IMR-90 (cell line): ENCODE measurements around the gene CFAP73. TPM values are rescaled to one million over a fixed set of nuclear protein-coding genes. Genes with fewer than 3 reads are reported as not detected.

Experiments
- ATAC-seq: fragments of 200-7000 bp; cut with Tn5 transposase; 2 replicates; pipeline ENCODE4 v1.9.1; 2020; ENCODE audit warnings: low read depth, mild to moderate bottlenecking, moderate library complexity
- BruUV-seq: library from RNA; stranded (reverse); fragments of 400-500 nt; replicated peaks from 2 replicates; lab custom pipeline; 2021; lab: Mats Ljungman, UMichigan
- CTCF ChIA-PET: fragments of 300-600 bp; formaldehyde crosslinking; extraction: SDS; loops from one replicate; lab custom pipeline; 2021; ENCODE audit warnings: antibody characterized with exemption; lab: Yijun Ruan, JAX
- POLR2A ChIA-PET: fragments of 300-600 bp; sonication (Branson Sonifier 250); formaldehyde crosslinking; loops from one replicate; lab custom pipeline; 2022; ENCODE audit warnings: antibody characterized with exemption; ENCODE audit not compliant: unreplicated experiment; lab: Charles Lee
- DNase-seq: peaks from one replicate; pipeline ENCODE4 v3.0.0; 2013
- H2AFZ ChIP-seq: replicated peaks from 2 replicates; pipeline ENCODE3; 2013; ENCODE audit warnings: low read length, mild to moderate bottlenecking; ENCODE audit not compliant: poor library complexity
- H2AK5ac ChIP-seq: 2 replicates; pipeline ENCODE4 v1.6.1; 2013; ENCODE audit warnings: low read depth, low read length, inconsistent platforms
- H2AK9ac ChIP-seq: replicated peaks from 2 replicates; pipeline ENCODE3; 2013; ENCODE audit warnings: mild to moderate bottlenecking, low read depth, low read length, moderate library complexity; ENCODE audit not compliant: poor library complexity
- H2BK120ac ChIP-seq: 2 replicates; pipeline ENCODE4 v1.6.1; 2013; ENCODE audit warnings: low read depth, low read length, inconsistent platforms
- H2BK15ac ChIP-seq: 3 replicates; pipeline ENCODE4 v1.6.1; 2013; ENCODE audit warnings: low read depth, low read length, inconsistent platforms
- H2BK20ac ChIP-seq: 2 replicates; pipeline ENCODE4 v1.6.1; 2013; ENCODE audit warnings: low read depth, mild to moderate bottlenecking, inconsistent platforms, low read length, moderate library complexity
- H2BK5ac ChIP-seq: 2 replicates; pipeline ENCODE4 v1.6.1; 2013; ENCODE audit warnings: mild to moderate bottlenecking, low read depth, low read length, inconsistent platforms; ENCODE audit not compliant: poor library complexity, severe bottlenecking
- H3K14ac ChIP-seq: replicated peaks from 2 replicates; pipeline ENCODE4 v1.6.1; 2013; ENCODE audit warnings: low read depth, low read length, inconsistent platforms
- H3K18ac ChIP-seq: 2 replicates; pipeline ENCODE4 v1.6.1; 2013; ENCODE audit warnings: low read depth, low read length, control low read depth
- H3K23ac ChIP-seq: 2 replicates; pipeline ENCODE4 v1.6.1; 2013; ENCODE audit warnings: low read depth, low read length, inconsistent platforms
- H3K27ac ChIP-seq: 2 replicates; pipeline ENCODE4 v1.5.1; 2013; ENCODE audit warnings: mild to moderate bottlenecking, control low read depth, low read length; ENCODE audit not compliant: insufficient read depth
- H3K27me3 ChIP-seq: 2 replicates; pipeline ENCODE4 v1.6.1; 2013; ENCODE audit warnings: low read length; ENCODE audit not compliant: control insufficient read depth, insufficient read depth
- H3K36me3 ChIP-seq: 2 replicates; pipeline ENCODE4 v1.6.1; 2013; ENCODE audit warnings: low read length, mixed read lengths; ENCODE audit not compliant: control insufficient read depth, insufficient read depth
- H3K4ac ChIP-seq: 2 replicates; pipeline ENCODE4 v1.6.1; 2013; ENCODE audit warnings: low read depth, low read length, inconsistent platforms
- H3K4me1 ChIP-seq: 2 replicates; pipeline ENCODE4 v1.6.1; 2013; ENCODE audit warnings: low read length, mixed read lengths; ENCODE audit not compliant: control insufficient read depth, insufficient read depth
- H3K4me2 ChIP-seq: 2 replicates; pipeline ENCODE4 v1.6.1; 2013; ENCODE audit warnings: low read depth, mild to moderate bottlenecking, control low read depth, low read length, moderate library complexity
- H3K4me3 ChIP-seq: 2 replicates; pipeline ENCODE4 v1.5.1; 2013; ENCODE audit warnings: low read depth, mild to moderate bottlenecking, control low read depth, low read length, moderate library complexity; ENCODE audit not compliant: insufficient read depth
- H3K56ac ChIP-seq: 2 replicates; pipeline ENCODE4 v1.6.1; 2013; ENCODE audit warnings: low read length, inconsistent platforms; ENCODE audit not compliant: insufficient read depth; ENCODE audit errors: extremely low read depth
- H3K79me1 ChIP-seq, 2 experiments: 2 replicates each; pipeline ENCODE4 v1.6.1; 2013; ENCODE audit warnings: low read length in 2 of 2, inconsistent platforms in 1 of 2, low read depth in 1 of 2
- H3K9ac ChIP-seq: 2 replicates; pipeline ENCODE4 v1.6.1; 2013; ENCODE audit warnings: low read depth, low read length, control low read depth
- H3K9me1 ChIP-seq: 2 replicates; pipeline ENCODE4 v1.6.1; 2013; ENCODE audit warnings: low read length, inconsistent platforms; ENCODE audit not compliant: insufficient read depth
- H3K9me3 ChIP-seq: 2 replicates; pipeline ENCODE4 v1.6.1; 2013; ENCODE audit warnings: low read length; ENCODE audit not compliant: control insufficient read depth, insufficient read depth
- H4K20me1 ChIP-seq: 2 replicates; pipeline ENCODE4 v1.6.1; 2013; ENCODE audit warnings: low read length, inconsistent platforms; ENCODE audit not compliant: insufficient read depth
- H4K5ac ChIP-seq: 2 replicates; pipeline ENCODE4 v1.6.1; 2013; ENCODE audit warnings: mild to moderate bottlenecking, low read depth, low read length, control low read depth
- H4K8ac ChIP-seq, 2 experiments: 2 replicates each; pipeline ENCODE4 v1.6.1; 2013; ENCODE audit warnings: low read depth in 2 of 2, low read length in 2 of 2, control low read depth in 1 of 2, inconsistent platforms in 1 of 2
- H4K91ac ChIP-seq: 2 replicates; pipeline ENCODE4 v1.6.1; 2013; ENCODE audit warnings: low read depth, low read length, inconsistent platforms; ENCODE audit not compliant: insufficient read depth
- BHLHE40 ChIP-seq: fragments of 150-350 bp; IDR thresholded peaks from 2 replicates; pipeline ENCODE4 v1.6.1; 2016; ENCODE audit warnings: mild to moderate bottlenecking, low read depth, low read length
- CHD1 ChIP-seq: IDR thresholded peaks from 2 replicates; pipeline ENCODE4 v1.6.1; 2012; ENCODE audit warnings: low read depth, low read length, improper control_type of control experiment
- MXI1 ChIP-seq: IDR thresholded peaks from 2 replicates; pipeline ENCODE4 v1.6.1; 2012; ENCODE audit warnings: low read depth, mild to moderate bottlenecking, low read length, moderate library complexity, borderline replicate concordance
- NFE2L2 ChIP-seq: fragments of 150-350 bp; IDR thresholded peaks from 2 replicates; pipeline ENCODE4 v1.6.1; 2016; ENCODE audit warnings: low read depth, mild to moderate bottlenecking, low read length
- POLR2A ChIP-seq: IDR thresholded peaks from 2 replicates; pipeline ENCODE4 v1.6.1; 2012; ENCODE audit warnings: mild to moderate bottlenecking, low read depth, low read length
- RFX5 ChIP-seq: IDR thresholded peaks from 2 replicates; pipeline ENCODE4 v1.8.0; 2012; ENCODE audit warnings: low read depth, mild to moderate bottlenecking, low read length, moderate library complexity
- USF2 ChIP-seq: fragments of 150-350 bp; IDR thresholded peaks from 2 replicates; pipeline ENCODE4 v1.6.1; 2017; ENCODE audit warnings: mild to moderate bottlenecking, antibody characterized with exemption, low read length, low read depth
- WGBS, 2 experiments: methylation state at CpG; one replicate each; pipeline versions ENCODE4 v1.1.5 to v1.1.7; 2013; ENCODE audit warnings: missing lambda C conversion rate in 2 of 2; ENCODE audit not compliant: insufficient read length in 1 of 2; ENCODE audit errors: extremely low coverage in 2 of 2; 5-methylcytosine and 5-hydroxymethylcytosine counted together
- dilution Hi-C: fragments of 300-500 bp; cut with HindIII; formaldehyde crosslinking; loops from one replicate; pipeline ENCODE4 v1.14.3; 2018; ENCODE audit warnings: low sequenced_read_pairs; ENCODE audit not compliant: unreplicated experiment
- in situ Hi-C: fragments of 300-500 bp; cut with MboI; formaldehyde crosslinking; loops from 3 replicates; pipeline ENCODE4 v1.14.3; 2019; ENCODE audit warnings: low sequenced_read_pairs, inconsistent platforms, mixed read lengths
- intact Hi-C: fragments of 100-400 bp; cut with micrococcal nuclease; formaldehyde crosslinking; loops from 2 replicates; pipeline ENCODE4 v1.10.0; 2022
- polyA plus RNA-seq, 3 experiments: library from polyadenylated mRNA; depleted of rRNA; stranded (reverse); fragments of >200 nt; gene quantifications; 2 replicates each; pipeline ENCODE4 v1.2.3, GENCODE V29; 2012; ENCODE audit warnings: low replicate concordance in 1 of 3
- total RNA-seq: library from RNA; depleted of rRNA; stranded (reverse); fragments of >200 nt; gene quantifications from 2 replicates; pipeline ENCODE4 v1.2.3, GENCODE V29; 2012

The CFAP73 gene
- total and polyA plus RNA-seq, 2 of the 4 experiments (the other 2 are of a cell fraction): not detected

GRCh38 chr12:113185180-113186032, 35.9 kb downstream of the CFAP73 start, which contains the start of the genes DDX54 and RITA1:
TSS of gene DDX54 (minus strand) at chr12:113185478. CDS start at chr12:113185451, 27 bp downstream.
TSS of gene RITA1 (plus strand) at chr12:113185721. CDS start at chr12:113186747, 1,026 bp downstream.
- H3K79me1 ChIP-seq: peaks cover 35 to 61% of the 10 kb centered on the region in 2 experiments
- H3K4me3 ChIP-seq: peak within 1 kb of the TSS; percentile 67
- H3K27me3 ChIP-seq: no peaks in the 10 kb centered on the region
- H3K9ac ChIP-seq: peak within 1 kb of the TSS; percentile 88
- peak; percentile 61 for DNase-seq
- POLR2A ChIA-PET: interaction anchor here (0.6 to 0.7 kb wide), 2 partner anchors 31 to 88 kb away, joined by 3 to 4 read pairs; no protein-coding TSS in a partner anchor
- peak within 1 kb of the TSS; percentile 87 for H2AK5ac ChIP-seq
- in situ Hi-C loops (loop anchor here (25.0 kb wide), 1 partner anchor 1227 kb away; the partner anchor contains the start of gene TBX5), intact Hi-C loops (no loop called here), dilution Hi-C loops (no loop called here)
- TF ChIP-seq BHLHE40 (peak; percentile 95), MXI1 (no peak), RFX5 (no peak), POLR2A (peak; percentile 90), NFE2L2 (no peak), USF2 (peak; percentile 97), CHD1 (peak; percentile 96; the same call in 1 of the 2 replicates)
- no peaks in the 10 kb centered on the region for H3K9me1 ChIP-seq
- no peaks in the 10 kb centered on the region; the same call in 1 of the 2 replicates for H4K20me1 ChIP-seq
- H3K4me2 ChIP-seq: peak within 1 kb of the TSS; percentile 85
- H3K56ac ChIP-seq: peak within 1 kb of the TSS; percentile 77
- H3K36me3 ChIP-seq: peaks cover 7% of the 10 kb centered on the region
- peak within 1 kb of the TSS; percentile 57 to 93 for H4K8ac ChIP-seq
- H3K18ac ChIP-seq: peak within 1 kb of the TSS; percentile 47
- peaks cover 5% of the 10 kb centered on the region; the same call in 1 of the 2 replicates for H3K4me1 ChIP-seq
- H4K91ac ChIP-seq: peak within 1 kb of the TSS; percentile 92
- H2BK5ac ChIP-seq: peak within 1 kb of the TSS; percentile 92
- peak within 1 kb of the TSS; percentile 96 for H2BK120ac ChIP-seq
- peak within 1 kb of the TSS; percentile 94 for H3K27ac ChIP-seq
- peak; percentile 81 for ATAC-seq
- no TSS peak for BruUV-seq
- CTCF ChIA-PET: no interaction called here
- peak within 1 kb of the TSS; percentile 42 for H4K5ac ChIP-seq
- H3K23ac ChIP-seq: peak within 1 kb of the TSS; percentile 58
- H2BK20ac ChIP-seq: peak within 1 kb of the TSS; percentile 90; the same call in 1 of the 2 replicates
- H3K4ac ChIP-seq: peak within 1 kb of the TSS; percentile 87
- 0% methylated on average over 27 of the region's 89 CpGs; no CpG with 5 or more reads in 1 of the 2 experiments for WGBS, 2 experiments
- H2AFZ ChIP-seq: peak within 1 kb of the TSS; percentile 96
- H3K9me3 ChIP-seq: no peaks in the 10 kb centered on the region
- H2AK9ac ChIP-seq: peak within 1 kb of the TSS; percentile 89
- peak within 1 kb of the TSS; percentile 89 for H3K14ac ChIP-seq
- H2BK15ac ChIP-seq: no peak within 1 kb of the TSS; the same call in 2 of the 3 replicates
